Bone marrow (tissue), 2 donors: Measurements from ENCODE around the gene FUT2.

Experiments
- DNase-seq, 2 donors: peaks; one replicate each; lab custom pipeline; 2025; lab: John Stamatoyannopoulos, UW

Gene FUT2

DNA sequence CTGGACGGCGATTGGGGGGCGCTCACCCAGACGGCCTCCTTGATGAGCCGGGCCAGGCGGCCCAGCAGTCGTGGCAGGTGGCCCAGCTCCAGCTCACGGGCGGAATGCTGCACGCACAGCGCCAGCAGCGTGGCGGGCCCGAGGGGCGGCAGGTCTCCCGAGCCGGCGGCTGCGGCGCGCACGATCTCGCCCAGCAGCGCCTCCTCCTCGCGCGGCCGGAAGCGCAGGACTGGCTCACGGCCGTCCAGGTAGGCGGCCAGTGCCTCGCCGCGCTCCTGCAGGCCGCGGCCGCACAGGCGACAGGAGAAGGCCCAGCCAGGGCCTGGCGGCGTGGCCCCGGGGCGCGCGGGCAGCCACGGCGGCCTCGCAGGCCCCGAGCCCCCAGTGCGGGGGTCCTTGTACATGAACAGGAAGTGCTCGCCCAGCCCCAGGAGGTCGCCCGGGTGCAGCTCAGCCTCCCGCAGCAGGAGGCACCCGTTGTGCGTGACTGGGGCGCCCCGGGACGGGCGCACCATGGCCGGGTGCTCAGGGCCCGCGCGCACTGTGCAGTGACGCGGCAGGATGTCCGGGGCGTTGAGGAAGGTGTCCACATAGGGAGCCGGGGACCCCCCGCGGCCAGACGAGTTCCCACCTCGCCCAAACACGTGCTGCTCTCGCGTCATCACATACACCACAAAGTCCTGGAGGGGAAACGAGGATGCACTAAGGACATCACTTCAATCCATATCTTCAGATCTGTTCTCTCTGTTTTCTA is 33.3 kb downstream of the FUT2 start:
- no peak for DNase-seq

- no peak for DNase-seq
Measured at GRCh38 chr19:48731452-48731851, 35.7 kb downstream of the FUT2 start.

DNA sequence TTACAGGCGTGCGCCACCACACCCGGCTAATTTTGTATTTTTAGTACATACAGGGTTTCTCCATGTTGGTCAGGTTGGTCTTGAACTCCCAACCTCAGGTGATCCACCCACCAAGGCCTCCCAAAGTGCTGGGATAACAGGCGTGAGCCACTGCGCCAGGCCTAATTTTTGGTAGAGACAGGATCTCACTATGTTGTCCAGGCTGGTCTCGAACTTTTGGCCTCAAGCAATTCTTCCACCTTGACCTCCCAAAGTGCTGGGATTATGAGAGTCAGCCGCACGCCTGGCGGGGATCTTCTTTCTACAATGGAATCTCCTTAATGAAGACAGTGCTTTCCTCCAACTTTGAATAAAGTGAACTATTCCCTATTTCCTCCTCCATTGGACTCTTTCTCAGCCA is 38.9 kb downstream of the FUT2 start:
- DNase-seq: no peak

DNA sequence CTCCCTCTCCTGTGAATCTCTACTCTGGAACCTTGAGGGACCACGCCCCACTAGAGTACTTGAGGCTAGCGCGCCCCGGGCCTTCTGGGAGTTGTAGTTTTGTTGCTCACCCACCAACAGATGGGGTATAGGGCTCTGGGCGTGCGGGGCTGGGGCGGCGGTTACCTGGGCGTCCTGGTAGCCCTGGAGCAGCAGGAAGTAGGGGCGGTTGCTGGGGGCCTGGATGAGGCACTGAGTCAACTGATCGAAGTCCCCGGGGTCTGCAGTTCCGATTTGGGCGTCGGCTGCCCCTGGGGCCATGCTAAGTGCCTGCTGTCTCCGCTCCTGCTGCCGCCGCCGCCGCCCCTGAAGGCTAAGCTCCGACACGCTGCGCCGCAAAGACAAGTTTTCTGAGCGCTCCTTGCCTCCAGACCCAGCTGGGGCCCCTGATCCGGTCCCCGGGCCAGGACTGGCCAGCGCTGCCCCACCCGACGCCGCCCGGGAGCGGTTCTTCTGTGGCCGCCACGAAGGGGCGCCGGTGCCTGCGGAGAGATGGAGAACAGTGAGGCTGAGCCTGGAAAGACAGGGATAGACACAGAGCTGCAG is 39.4 kb downstream of the FUT2 start:
- DNase-seq: no peak

- DNase-seq: no peak
Measured at GRCh38 chr19:48737360-48737998, 41.7 kb downstream of the FUT2 start.

DNA sequence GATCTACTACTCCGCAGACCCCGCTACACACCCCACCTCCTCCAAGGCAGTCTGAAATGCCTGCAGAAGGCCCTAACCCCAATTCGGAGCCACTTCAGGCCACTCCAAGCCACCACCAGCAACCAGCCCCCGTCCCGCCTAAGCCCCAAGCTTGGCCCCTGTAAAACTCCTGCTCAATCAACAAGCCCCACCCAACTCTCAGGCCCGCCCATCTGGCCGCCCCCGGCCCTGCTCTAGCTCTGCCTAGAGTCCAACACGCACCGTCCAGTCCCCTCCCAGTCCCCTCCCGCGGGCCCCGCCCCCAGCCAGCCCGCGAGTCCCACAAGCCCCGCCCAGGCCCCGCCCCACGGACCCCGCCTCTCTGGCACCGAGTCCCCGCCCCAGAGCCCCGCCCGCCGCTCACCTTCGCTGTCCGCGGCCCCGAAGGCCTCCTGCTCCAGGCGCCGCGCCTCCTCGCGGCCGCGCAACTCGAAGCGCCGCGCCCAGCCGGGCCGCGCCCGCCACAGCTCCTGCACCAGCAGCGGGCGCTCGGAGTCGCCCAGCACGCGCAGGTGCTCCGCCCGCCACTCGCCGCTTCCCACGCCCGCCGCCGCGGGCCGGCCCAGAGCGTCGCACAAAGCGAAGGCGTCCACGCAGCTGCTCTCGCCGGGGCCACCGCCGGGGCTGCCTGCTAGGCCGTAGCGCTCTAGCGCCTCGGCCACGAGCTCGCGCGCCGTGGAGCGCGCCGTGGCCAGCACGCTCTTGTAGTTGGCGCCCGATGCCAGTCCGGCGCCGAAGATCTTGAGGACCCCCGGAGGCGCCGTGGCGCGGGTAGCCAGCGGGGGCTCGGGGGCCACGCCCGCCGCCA is 43.0 kb downstream of the FUT2 start:
- peak in 1 of 2 donors; percentile 60 for DNase-seq

DNA sequence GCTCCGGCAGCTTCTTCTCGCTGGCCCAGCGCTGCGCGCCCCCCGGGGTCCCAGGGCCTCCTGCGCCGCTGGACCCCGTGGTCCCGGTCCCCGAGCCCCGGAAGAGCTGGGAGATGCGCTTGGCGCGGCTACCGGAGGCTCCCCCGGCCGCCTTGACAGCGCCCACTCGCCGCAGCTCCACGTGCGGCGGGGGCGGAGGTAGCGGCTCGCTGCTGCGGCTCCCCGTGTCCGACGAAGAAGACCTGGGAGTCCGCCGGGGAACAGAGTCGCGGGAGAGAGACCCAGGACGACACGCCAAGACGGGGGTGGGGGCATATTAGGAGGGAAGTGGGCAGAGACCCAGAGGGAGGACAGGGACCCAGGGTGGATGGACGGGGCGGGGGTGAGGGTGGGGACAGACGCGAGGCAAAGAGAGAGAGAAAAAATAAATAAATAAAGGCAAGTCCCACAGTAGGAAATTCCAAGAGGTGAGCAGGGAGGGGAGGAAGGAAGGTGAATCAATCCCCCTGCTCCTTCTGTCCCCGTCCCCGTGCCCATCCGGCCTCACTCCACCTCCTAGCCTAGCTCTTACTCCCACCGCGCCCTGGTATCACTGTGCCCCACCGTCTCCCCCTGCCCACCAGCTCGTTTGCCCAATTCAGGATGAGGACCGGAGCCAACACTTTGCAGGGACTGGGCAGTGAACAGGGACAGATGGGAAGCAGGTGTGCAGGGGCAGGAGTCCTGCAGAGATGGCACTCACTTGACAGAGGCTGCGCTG is 43.8 kb downstream of the FUT2 start:
- DNase-seq: no peak

- DNase-seq: no peak
Measured at GRCh38 chr19:48740164-48740972, 44.6 kb downstream of the FUT2 start, which contains the start of gene RASIP1. RASIP1 (minus strand) TSS chr19:48740610; CDS start chr19:48740282, 328 bp downstream.

DNA sequence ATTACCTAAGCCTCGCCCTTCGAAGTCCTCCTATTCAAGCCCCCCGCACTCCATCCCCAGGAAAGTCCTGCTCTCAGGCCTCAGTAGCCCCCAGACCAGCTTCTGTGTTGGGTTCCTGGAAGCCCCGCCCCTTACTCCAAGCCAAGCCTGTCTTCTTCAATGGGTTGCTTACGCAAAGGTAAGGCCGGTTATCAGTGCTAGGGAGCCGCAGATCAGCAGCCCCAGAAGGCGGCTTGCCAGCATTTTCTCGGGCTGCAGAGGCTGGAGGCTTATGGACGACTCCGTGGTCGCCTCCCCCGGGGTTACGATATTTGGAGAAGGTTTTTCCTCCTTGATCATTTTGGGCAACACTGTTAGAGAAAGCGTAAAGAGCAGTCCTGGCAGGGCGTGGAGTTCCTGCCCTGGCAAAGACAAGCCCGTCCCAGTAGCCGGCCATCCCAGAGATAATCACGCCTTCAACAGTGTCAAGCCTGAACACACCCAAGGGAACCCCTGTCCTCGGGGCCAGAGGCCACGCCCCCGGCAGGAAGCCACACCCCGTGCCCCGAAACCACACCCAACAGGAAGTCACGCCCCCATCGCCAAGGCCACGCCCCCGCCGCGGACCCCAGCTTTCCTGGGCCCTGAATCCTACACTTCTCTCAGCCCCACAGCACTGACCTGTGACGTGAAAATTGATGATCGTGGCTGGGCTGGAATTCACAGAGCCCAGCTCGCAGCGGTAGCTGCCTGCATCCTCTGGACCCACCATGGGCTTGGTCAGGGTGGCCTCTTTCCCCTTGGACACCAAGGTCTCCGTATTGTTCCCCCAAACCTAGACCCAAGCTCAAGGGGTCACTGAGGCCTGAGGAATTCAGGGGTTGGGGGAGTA is 45.6 kb downstream of the FUT2 start:
- DNase-seq: no peak

- DNase-seq: no peak
Measured at GRCh38 chr19:48742096-48742495, 46.3 kb downstream of the FUT2 start.

DNA sequence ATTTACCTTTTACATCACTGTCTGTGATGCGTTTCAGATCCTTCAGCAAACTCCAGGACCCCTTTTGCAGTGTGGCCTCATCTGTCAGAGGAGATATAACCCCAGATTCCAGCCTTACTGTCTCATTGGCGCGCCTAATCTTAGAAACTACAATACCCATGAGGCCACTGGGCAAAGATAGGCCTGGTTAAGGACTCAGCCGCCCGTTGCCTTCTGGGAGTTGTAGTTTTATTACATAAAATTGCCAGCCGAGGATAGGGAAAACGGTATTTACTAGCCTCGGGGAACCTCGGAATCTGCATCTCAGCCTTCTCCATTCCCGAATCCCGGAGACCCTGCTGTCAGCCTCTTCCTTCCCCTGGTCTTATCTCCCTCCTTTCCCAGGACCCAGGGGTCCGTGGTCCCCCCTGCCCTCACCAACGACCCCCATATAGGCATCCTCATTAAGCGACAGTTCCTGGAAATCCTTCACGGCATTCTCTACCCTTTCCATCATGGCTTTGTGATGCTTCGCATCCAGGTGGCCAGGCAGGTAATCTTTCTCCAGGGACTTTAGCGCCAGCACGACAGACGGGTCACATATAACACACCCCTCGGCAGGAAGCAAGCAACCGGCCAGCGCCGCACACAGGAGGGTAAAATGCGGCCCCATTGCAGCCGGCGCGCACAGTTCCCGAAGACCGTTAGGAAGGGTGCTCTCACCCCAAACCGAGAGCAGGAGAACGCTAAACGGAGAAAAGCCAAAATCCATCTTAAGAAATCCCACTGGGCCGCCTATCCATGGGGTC is 49.6 kb downstream of the FUT2 start:
- DNase-seq: no peak

- no peak for DNase-seq
Measured at GRCh38 chr19:48746110-48746509, 50.3 kb downstream of the FUT2 start.

DNA sequence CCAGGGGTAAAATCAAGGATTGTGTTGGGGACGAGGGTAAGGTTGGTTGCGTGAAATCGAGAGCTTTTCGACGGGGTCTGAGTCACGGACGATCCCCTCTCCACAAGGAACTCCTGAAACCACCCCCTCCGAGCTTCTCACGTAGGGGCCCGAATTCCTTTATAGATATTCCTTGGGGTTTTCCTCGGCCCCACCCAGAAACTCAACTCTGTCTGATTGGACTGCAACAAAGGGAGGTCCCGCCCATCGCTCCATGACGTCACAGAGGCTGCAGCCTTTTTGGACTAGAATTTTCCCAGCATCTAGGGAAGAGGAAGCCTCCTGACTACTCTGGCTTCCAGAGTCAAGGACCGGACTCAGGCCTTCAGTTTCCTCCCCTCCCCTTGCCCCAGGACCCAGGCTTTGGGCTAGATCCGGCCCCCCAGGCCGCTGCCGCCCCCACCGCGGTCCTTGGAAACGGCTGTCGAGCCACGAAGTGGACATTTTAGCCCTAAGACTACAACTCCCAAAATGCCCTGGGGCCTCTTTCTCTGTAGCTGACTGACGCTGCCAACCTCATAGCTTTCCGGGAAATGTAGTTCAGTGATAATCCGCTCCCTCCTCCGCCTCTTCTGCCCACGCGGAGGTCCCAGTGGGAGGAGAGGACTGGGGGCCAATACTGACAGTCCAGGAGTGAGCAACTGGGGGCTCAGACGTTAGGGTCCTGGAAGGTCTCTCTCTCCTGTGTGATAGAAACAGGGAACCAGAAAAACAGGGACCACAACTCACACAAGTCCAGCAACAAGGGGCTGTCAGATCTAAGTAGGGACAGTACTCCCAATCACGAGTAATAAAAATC is 51.2 kb downstream of the FUT2 start, which contains the start of gene IZUMO1:
TSS of gene IZUMO1 (minus strand) at position 172 of the 838 bp plus-strand sequence. CDS start 1,050 bp downstream, outside the sequence.
- DNase-seq: peak in 1 of 2 donors; percentile 34

- no peak for DNase-seq
Measured at GRCh38 chr19:48749571-48750198, 53.9 kb downstream of the FUT2 start.

- no peak for DNase-seq
Measured at GRCh38 chr19:48750351-48750750, 54.6 kb downstream of the FUT2 start.

DNA sequence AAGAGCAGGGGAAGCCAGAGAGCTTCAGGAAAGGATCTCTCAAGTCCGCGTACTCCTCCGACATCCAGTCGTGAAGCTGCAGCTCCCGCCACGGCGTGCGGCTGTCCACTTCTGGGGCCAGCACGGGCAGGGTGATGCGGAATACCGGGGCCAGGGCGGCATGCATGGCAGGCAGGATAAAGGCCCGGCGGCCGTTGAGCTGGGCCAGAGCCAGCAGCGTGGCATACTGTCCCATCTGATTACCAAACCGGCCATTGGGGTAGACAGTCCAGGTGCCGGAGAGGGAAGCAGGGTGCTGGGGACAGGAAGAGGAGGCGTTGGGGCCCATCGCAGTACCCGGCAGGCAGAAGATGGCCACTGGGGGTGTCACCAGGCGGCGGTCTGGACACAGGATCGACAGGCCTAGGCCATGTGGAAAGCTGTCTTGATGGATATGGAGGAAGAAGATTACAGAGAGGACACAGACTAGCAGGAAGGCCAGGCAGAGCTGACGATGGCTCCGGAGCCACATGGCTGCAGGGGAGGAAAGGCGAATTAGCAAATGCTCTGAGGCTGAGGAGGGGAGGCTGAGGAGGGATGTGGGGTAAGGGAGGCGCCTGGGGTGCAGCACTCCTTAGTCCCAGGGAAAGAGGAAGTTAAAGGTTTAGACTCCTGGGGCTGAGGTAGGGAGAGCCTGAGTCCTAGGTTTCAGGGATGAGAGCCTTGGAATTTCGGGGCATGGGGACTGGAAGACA is 55.2 kb downstream of the FUT2 start:
- no peak for DNase-seq
